ENCODE results near the gene PSAPL1.

Gene PSAPL1

DNA sequence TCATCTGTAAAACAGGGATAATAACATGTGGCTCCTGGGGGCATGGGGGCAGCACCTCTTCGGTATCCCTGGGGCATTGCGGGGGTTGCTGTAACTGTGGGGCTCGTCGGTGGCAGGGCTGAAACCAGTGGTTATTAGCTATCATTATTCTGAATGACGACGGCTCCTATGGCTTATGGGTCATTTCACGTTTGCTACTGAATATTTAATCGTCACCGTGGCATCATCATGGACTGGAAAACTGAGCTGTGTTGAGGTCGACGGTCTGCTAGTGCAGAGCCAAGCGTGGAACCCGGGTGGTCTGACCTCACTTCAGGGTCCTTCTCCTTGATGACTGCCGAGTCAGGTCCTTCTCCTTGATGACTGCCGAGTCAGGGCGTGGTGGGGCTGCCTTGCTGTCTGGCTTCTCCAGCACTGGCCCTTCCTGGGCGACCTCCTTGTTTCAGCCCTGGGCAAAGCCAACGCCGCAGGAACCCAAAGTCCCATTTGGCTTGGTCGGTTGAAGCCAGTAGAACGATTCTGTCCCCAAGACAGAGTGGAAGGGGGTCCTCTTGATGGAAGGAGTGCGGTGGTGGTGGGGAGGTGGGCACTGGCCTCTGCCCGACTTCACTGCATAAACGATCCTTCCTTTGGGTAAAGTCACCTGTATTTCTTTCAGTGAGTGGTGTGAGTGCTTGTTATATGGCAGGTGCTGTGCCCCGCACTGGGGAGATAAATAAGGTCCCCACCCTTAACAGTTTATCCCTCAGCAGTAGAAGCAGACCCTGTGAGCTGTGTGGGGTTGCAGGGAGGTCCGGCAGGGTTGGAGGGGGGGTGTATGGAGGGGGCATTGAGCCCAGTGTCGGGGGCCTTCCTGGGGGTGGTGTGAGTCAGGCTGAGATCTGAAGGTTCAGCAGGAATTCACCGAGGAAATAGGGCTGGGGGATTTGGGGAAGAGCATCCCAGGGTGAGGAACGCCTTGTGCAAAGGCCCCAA lies 40.8 kb downstream of the PSAPL1 start:
- DNase-seq (ENCODE audit: extremely low spot score) = no peak
- ChIA-PET CTCF (interaction anchor here (1.0 kb wide), 1 partner anchor 11 kb away, joined by 3 read pairs; no protein-coding TSS in a partner anchor), POLR2A (interaction anchor here (0.6 kb wide), 1 partner anchor 685 kb away, joined by 4 read pairs; no protein-coding TSS in a partner anchor)
- TF ChIP-seq, protein P1, sequence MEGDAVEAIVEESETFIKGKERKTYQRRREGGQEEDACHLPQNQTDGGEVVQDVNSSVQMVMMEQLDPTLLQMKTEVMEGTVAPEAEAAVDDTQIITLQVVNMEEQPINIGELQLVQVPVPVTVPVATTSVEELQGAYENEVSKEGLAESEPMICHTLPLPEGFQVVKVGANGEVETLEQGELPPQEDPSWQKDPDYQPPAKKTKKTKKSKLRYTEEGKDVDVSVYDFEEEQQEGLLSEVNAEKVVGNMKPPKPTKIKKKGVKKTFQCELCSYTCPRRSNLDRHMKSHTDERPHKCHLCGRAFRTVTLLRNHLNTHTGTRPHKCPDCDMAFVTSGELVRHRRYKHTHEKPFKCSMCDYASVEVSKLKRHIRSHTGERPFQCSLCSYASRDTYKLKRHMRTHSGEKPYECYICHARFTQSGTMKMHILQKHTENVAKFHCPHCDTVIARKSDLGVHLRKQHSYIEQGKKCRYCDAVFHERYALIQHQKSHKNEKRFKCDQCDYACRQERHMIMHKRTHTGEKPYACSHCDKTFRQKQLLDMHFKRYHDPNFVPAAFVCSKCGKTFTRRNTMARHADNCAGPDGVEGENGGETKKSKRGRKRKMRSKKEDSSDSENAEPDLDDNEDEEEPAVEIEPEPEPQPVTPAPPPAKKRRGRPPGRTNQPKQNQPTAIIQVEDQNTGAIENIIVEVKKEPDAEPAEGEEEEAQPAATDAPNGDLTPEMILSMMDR (IDR thresholded peaks at IDR 0.05; ENCODE audit: control extremely low read depth, extremely low read depth, low read depth, missing control alignments) = no peak

DNA sequence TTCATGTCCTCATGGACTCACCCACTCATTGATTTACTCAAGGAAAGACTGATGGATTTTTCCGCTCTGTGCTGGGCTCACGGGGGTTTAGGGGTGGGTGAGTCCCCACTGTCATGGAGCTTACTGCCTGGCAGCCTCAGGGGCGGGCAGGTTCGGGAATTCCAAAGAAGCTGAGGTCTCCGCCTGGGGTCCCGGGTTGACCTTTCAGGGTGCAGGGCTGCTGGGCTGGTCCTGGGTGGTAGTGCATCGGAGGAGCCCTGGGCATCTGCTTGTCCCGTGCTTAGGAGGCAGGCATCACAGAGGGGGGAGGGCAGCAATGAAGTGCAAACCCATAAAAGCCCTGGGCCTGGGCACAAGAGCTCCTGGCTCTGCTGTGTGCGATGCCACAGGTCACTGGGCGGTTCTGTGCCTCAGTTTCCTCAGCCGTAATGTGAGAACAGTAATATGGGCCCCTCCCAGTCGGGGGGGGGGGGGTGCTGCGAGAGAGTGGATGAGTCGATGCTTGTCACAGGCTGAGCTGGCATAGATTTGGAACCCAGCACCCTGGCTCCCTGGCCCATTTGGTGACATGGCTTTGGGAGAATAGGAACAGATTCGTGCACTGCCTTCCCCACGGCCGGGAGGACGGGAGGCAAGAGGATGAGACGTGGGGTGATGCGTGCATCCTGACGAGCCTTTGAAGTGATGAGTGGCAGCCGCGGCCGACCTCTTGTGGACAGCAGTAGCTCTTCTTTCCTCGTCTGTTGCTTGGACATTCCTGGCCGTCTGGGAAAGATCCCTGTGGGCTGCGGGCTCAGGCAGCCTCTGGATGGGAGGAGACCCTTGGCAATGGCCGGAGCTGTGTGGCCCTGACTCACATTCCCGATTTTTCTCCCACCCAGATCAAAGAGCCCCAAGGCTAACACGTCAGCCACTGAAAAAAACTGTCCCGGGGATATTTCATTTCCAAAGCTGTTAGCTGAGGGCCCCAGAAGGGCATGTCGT lies 42.0 kb downstream of the PSAPL1 start:
- POLR2A ChIA-PET = no interaction called here
- TF ChIP-seq, protein P1 (IDR thresholded peaks at IDR 0.05; ENCODE audit: control extremely low read depth, extremely low read depth, low read depth, missing control alignments) = no peak
- CTCF ChIA-PET = no interaction called here
- no peak for DNase-seq (ENCODE audit: extremely low spot score)

DNA sequence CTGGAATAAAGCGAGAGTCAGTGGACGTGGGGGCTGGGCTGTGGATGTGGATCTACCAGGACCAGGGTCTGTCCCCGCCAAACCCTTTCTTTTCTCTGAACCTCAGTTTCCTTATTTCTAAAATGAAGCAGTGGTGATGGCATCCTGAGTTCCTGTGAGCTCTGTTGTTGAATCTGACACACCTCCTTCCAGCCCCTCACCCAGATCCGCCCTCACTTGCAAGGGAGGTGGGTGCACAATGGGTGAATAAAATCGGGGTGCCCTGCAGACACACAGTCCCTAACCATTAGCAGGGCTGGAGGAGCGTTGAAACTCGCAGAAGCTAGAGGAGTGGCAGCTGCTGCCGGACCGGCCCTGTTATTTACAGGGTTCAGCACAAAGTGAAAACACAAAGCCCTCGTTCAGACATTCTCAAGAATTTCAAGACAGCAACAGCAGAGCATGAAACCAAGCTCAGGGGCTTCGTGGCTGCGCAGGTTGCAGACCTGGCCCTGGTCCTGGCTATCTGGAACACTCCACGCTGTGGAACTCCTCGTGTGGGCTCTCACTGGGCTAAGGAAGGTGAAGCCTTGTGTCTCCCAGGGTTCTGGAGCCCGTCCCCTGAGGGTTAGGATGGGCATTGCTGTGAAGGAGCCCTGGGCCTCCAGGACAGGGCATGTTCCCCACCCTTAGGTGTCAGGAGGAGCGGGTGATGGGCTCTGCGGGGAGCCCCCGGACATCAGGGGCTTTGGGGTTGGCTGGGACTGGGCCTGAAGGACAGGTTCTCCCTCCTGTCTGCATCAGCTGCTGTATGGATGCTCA lies 42.9 kb downstream of the PSAPL1 start:
- TF ChIP-seq, protein P1 (IDR thresholded peaks at IDR 0.05; ENCODE audit: control extremely low read depth, extremely low read depth, low read depth, missing control alignments) = no peak
- ChIA-PET CTCF (no interaction called here), POLR2A (no interaction called here)
- DNase-seq (ENCODE audit: extremely low spot score) = no peak

DNA sequence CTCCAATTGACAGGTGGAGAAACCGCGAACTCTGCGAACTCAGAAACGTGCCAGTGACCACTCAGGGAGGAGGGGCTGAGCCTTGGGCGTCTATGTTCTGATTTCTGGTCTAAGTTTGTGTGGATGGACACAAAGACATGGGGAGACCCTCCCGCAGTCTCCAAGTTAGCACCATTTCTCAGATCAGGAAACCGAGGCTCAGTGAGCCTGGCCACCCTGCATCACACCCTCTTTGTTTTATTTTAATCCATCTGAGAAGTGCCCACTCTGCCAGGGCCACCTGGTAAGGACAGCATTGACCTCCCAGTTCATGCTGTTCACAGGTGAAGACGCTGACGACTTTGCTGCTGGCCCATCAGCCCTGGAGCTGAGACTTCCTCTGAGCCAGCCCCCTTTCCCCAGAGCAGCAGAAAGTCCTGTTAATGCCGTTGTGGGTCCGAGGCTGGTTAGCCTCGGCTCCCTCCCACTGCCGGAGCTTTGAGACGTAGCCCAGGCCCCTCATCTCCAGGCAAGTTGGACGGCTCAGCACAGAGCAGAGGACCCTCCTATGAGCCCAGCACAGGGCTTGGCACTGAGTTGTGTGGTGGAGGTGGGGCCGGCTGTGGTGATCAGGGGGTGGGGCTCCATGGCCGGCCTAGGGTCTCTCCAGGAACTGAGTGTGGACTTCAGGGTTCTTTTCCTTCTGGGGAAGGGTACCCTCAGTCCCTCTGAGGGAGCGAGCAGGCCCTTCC lies 43.7 kb downstream of the PSAPL1 start:
- CTCF ChIA-PET = no interaction called here
- no peak for DNase-seq (ENCODE audit: extremely low spot score)
- POLR2A ChIA-PET = no interaction called here
- TF ChIP-seq, protein P1 (IDR thresholded peaks at IDR 0.05; ENCODE audit: control extremely low read depth, extremely low read depth, low read depth, missing control alignments) = no peak

DNA sequence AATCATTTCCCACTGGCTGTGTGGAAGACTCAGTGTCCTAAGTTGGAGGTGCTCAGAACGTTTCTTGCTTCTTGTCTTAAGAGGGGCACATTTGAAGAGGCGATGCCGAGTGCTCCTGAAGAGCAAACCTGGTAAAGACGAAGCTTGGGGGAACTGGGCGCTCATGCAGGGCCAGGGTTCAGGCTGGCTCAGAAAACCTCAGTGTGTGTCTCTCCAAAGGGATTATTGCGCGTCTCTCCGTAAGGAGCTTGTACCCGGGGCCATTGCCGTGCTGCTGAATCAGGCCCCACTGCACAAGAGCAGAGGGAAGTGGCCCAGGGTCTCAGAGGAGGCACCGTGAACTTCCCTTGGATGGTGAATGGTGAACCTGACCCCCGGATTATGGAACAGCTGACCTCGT lies 44.4 kb downstream of the PSAPL1 start:
- CTCF ChIA-PET = no interaction called here
- TF ChIP-seq, protein P1 (IDR thresholded peaks at IDR 0.05; ENCODE audit: control extremely low read depth, extremely low read depth, low read depth, missing control alignments) = no peak

More for the DNA sequence above, 44.4 kb downstream of the PSAPL1 start:
- POLR2A ChIA-PET = no interaction called here
- no peak for DNase-seq (ENCODE audit: extremely low spot score)

Data from GM10248 (cell line).